NCI-H1417 treated with DMSO at 0.1 percent for 48 hours (cell line): ENCODE measurements around the gene PACRG.

ENCODE experiments used
- DNase-seq: peaks from one replicate; lab custom pipeline; 2025; lab: John Stamatoyannopoulos, UW

Gene PACRG

DNA sequence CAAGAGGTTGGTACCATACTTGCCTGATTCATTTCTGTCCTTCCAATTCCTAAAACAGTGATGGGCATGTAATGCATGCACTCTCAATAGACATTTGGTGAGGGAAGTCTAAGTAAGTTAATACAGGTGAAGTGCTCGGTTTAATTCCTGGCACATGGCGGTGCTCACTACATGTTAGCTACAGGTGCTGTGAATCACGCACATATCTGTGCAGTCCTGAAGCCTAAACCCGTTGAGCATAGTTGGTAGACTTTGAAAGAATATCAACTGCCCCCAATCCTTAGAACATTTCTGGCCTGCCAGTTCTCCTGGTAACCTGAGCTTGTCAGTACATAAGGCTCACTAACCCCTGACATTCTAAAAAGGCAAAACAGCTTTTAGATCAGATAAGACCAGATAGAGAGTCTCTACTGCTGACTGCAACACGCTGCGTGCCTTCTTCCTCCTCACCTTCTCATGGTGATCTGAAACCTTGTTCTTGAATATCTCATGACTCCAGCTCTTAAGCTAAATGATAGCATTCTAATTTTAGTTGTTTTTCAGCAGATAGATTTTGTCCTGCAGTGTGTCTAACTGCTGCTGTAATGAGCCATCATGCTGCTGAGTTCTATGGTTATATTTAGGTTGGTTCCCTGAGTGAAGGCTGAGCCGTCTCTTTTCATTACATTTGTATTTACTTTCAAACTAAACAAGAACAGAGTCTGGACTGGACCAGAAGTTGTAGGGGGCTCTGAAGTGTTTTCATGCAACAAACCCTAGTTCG, 358.3 kb downstream of the PACRG start:
- DNase-seq = no peak

GRCh38 chr6:163086624-163086920, 358.8 kb downstream of the PACRG start:
- DNase-seq = no peak

DNA sequence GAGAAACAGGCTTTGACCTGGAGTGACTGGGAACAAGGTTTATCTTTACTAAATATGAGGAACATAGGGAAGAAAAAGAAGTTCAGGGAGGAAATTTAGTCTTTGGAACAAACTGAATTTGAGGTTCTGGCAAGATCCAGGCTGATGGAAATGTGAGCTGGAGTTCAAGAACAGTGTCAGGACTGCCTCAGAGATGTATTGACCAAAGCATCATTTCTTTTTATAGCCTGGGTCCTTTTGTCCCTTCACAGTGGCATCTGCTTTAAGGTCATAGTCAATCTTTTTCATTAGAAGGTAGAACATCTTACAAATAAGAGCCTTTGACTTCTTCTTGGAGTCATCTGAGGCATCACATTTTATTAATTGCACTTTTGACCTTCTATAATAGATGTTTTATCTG, 360.2 kb downstream of the PACRG start:
- no peak for DNase-seq

GRCh38 chr6:163092876-163093275, 365.1 kb downstream of the PACRG start:
- no peak for DNase-seq

GRCh38 chr6:163094881-163095280, 367.1 kb downstream of the PACRG start:
- no peak for DNase-seq

DNA sequence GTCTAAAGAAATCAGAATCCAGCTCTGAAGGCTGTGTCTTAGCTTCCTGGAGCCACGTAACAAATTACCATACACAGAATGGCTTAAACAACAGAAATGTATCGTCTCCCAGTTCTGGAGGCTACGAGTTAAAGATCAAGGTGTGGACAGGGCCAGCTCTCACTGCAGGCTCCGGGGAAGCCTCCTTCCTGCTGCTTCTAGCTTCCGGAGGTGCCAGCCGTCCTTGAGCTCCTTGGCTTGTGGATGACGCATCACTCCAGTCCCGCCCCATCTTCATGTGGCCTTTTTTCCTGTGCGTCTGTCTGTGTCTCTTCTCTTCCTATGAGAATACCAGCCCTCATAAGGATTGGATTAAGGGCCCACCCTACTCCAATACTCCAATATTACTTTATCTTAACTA, 367.6 kb downstream of the PACRG start:
- DNase-seq = no peak

DNA sequence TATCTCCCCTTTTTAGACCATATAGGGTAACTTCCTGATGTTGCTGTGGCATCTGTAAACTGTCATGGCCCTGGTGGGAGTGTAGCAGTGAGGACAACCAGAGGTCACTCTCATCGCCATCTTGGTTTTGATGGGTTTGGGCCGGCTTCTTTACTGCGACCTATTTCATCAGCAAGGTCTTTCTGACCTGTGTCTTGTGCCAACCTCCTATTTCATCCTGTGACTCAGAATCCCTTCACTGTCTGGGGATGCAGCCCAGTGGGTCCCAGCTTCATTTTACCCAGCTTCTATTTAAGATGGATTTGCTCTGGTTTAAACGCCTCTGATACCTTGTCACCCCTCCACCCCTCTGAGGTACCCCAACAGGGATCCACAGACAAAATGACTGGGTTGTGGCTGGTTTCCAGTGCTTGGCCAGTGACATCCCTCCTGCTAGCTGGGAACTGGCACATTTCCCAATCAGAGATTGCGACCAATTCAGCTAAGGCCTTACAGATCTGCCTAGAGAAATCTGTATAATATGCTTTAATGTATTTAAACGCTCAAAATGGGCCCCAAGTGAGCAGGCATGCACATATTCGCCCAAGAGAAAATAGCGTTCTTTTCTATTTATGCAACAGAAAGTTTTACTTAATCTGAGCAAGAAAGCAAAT, 371.2 kb downstream of the PACRG start:
- no peak for DNase-seq

- no peak for DNase-seq
Observed at GRCh38 chr6:163099621-163100171, 371.9 kb downstream of the PACRG start.

DNA sequence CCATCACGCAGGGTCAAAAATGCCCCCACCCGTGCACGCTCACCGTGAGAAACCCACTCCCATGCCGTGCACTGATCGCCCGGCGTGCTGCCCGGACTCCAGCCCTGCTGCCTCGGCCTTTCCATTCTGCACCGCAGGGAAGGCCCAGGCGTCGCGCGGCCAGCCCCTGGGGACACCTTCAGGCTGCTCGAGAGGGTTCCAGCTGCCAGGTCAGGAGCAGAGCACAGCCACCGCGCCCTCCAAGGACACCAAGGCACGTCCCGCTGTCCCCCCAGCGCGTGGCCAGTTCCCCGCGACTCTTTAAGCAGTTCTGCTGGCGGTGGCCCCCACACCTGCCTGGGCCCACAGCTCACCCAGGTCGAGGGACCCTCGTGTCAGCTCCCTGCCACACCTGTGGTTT, 372.5 kb downstream of the PACRG start:
- no peak for DNase-seq

DNA sequence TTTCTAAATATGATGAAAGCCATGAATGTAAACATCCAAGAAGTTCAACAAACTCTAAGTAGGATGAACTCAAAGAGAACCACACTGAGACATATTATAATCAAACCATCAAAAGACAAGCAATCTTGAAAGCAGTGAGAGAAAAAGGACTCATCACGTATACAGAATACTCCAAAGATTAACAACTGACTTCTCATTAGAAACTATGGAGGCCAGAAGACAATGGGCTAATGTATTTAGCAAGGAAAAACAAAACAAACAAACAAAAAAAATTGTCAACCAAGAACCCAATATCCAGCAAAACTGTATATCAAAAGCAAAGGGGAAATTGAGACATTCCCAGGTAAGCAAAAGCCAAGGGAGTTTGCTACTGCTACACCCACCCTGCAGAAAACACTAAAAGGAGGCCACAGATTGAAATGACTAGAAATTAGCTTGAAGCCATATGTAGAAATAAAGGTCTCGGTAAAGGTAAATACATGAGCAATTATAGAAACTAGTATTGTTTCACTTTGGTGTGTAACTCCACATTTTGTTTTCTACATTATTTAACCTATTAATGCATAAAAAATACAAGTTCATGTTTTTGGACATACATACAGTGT, 385.7 kb downstream of the PACRG start:
- DNase-seq = no peak

- no peak for DNase-seq
Observed at GRCh38 chr6:163118941-163119340, 391.2 kb downstream of the PACRG start.

GRCh38 chr6:163120223-163120622, 392.4 kb downstream of the PACRG start:
- DNase-seq = no peak

DNA sequence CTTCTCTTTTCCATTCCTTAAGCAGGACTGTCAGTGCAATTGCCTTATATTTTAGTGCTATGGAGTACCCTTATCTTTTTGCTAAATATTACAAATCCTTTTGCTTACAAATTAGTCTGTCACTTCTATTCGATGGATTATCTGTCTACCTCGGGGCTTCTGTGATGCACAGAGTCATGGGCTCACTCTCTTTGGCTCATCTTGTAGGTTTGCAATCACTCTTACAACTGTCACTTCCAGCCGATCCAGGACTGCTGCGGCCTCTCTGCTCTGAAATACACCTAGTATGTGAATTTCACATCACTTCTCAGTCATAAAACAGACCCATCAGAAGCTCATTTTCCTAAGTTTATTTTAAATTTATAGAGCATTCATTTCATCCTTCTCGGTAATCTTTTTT, 393.5 kb downstream of the PACRG start:
- no peak for DNase-seq

DNA sequence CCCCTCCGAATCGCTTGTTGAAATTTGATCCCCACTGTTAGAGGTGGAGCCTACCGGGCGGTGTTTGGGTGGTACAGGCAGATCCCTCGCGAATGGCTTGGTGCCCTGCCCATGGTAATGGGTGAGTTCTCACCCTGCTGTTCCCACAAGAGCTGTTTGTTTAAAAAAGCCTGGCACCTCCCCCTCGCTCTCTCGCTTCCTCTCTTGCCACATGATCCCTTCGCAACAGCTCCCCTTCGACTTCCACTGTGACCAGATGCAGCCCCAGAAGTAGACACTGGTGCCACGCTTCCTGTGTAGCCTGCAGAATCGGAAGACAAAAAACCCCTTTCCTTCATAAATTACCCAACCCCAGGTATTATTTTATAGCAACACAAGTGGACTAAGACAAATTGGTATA, 394.6 kb downstream of the PACRG start:
- no peak for DNase-seq

DNA sequence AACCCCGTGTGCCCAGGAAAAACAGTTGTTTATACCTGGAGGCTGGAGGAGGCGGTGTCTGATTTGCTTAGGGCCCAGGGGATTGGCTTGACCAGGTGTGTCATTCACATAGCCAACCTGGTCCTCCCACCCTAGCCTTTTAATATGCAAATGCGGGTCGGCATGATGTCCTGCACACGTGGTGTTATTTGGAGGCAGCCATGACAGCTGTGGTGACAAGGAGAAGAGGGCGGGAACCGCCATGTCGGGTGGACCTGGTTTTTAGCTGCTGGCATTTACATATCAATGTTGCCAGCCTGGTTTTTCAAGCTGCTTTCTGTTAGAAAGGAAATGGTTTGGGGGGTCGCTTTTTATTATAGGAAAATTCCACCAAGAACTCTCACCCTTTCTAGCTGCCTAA, 395.3 kb downstream of the PACRG start:
- DNase-seq = no peak

- no peak for DNase-seq
Observed at GRCh38 chr6:163126741-163127140, 399.0 kb downstream of the PACRG start.

GRCh38 chr6:163127587-163127986, 399.8 kb downstream of the PACRG start:
- no peak for DNase-seq

DNA sequence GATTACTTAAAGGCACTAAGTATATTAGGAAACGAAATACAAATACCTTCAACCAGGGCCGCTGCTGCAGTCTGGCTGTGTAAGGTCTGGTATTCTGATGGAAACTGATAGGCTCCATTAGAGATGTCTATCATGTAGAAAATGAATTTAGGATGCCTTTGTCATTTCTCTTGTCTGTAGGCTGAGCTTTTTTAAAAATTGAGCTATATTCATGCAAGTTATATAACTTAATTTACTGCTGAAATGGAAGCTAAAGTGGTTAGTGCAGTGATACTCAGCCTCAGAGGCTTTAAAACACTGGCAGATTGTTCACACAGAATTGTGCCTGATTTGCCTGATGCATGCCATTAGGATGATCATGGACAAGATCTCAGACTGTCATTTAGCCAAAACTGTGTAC, 400.6 kb downstream of the PACRG start:
- no peak for DNase-seq

- DNase-seq = no peak
Observed at GRCh38 chr6:163132050-163132750, 404.4 kb downstream of the PACRG start.

DNA sequence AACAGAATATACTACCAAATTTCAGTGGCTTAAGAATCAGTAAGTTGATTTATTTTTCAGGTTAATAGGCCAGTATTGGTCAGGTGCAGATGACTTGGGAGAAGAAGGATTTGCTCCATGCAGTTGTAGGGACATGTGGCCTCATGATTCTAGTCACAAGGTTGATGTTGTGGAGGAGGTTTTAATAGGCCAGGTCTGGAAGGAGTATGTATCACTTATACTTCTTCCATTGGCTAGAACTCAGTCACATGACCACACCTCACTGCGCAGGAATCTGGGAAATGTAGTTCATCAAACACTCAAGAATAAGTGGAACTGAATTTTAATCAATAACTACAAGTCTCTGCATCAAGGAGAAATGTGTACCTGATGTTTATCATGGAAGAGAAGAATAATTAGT, 405.2 kb downstream of the PACRG start:
- no peak for DNase-seq

DNA sequence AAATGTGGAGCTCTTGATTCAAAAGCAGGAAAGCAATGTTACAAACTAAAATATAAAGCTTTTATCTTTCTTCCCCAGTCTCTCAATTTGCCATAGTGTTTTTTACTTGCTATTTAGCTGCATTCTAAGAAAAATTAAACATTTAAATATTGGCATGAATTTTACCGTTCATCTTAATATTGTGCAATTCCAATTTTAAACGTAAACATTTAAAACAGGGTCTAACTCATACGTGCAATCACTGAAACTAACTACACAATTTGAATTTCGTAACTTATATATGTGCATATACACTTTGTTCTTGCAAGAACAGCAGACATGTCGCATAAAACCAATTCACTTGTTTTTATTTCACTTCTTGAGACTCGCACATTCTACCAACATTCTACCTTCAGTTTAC, 405.9 kb downstream of the PACRG start:
- no peak for DNase-seq

- no peak for DNase-seq
Observed at GRCh38 chr6:163136681-163137397, 409.1 kb downstream of the PACRG start.
